Liver (tissue), 9 donors: ENCODE data around the gene FANCI. TPM values are rescaled to one million over a fixed set of nuclear protein-coding genes. Genes with fewer than 3 reads are reported as not detected.

Experiments
- DNase-seq: peaks from one replicate; pipeline ENCODE4 v3.0.0-alpha.2; 2017; ENCODE audit warnings: low spot score
- H3K27ac ChIP-seq, 2 donors: one replicate each; pipeline ENCODE4 v1.7.0; 2013; ENCODE audit warnings: inconsistent platforms in 2 of 2, low read length in 2 of 2, control low read depth in 1 of 2, low read depth in 1 of 2, mild to moderate bottlenecking in 1 of 2
- H3K27me3 ChIP-seq, 4 donors: one replicate each; pipeline versions ENCODE4 v1.6.1 to v1.7.0; 2013; ENCODE audit warnings: low read length in 3 of 4, inconsistent platforms in 1 of 4, mild to moderate bottlenecking in 1 of 4, moderate library complexity in 1 of 4; ENCODE audit not compliant: control insufficient read depth in 4 of 4, insufficient read depth in 4 of 4
- H3K36me3 ChIP-seq, 4 donors: one replicate each; pipeline versions ENCODE4 v1.6.1 to v1.7.0; 2013; ENCODE audit warnings: low read length in 3 of 4, mild to moderate bottlenecking in 3 of 4, low read depth in 1 of 4, moderate library complexity in 1 of 4; ENCODE audit not compliant: control insufficient read depth in 4 of 4, insufficient read depth in 3 of 4
- H3K4me1 ChIP-seq, 4 donors: one replicate each; pipeline versions ENCODE4 v1.6.1 to v1.7.0; 2013; ENCODE audit warnings: low read length in 3 of 4, mild to moderate bottlenecking in 3 of 4, moderate library complexity in 1 of 4; ENCODE audit not compliant: control insufficient read depth in 4 of 4, insufficient read depth in 4 of 4
- H3K4me3 ChIP-seq, 3 donors: one replicate each; pipeline versions ENCODE4 v1.6.1 to v1.7.0; 2013; ENCODE audit warnings: low read length in 3 of 3, control low read depth in 1 of 3, low read depth in 1 of 3, mild to moderate bottlenecking in 1 of 3
- H3K9ac ChIP-seq, 2 donors: one replicate each; pipeline ENCODE4 v1.7.0; 2013; ENCODE audit warnings: low read length in 2 of 2, mild to moderate bottlenecking in 2 of 2, moderate library complexity in 2 of 2, control low read depth in 1 of 2, low read depth in 1 of 2
- H3K9me3 ChIP-seq, 4 donors: one replicate each; pipeline versions ENCODE4 v1.6.1 to v1.7.0; 2013; ENCODE audit warnings: low read length in 3 of 4; ENCODE audit not compliant: control insufficient read depth in 4 of 4
- CTCF ChIP-seq: fragments of 150-350 bp; IDR thresholded peaks from 2 replicates; pipeline ENCODE4 v1.5.1; 2017; ENCODE audit warnings: improper control_type of control experiment, low read depth, low read length; ENCODE audit not compliant: missing input control
- EGR1 ChIP-seq, 2 donors: IDR thresholded peaks; 2 replicates each; pipeline ENCODE4 v1.6.1; 2016 to 2018; ENCODE audit warnings: antibody characterized with exemption in 2 of 2, low read depth in 2 of 2
- FOXA2 ChIP-seq: IDR thresholded peaks from 2 replicates; pipeline ENCODE4 v1.6.1; 2016; ENCODE audit warnings: antibody characterized with exemption
- GABPA ChIP-seq, 2 donors: IDR thresholded peaks in 1 of 2; conservative IDR thresholded peaks in 1 of 2; 2 replicates each; pipeline ENCODE4 v1.6.1; 2016; ENCODE audit warnings: antibody characterized with exemption in 2 of 2, mild to moderate bottlenecking in 1 of 2, moderate library complexity in 1 of 2
- HNF4A ChIP-seq, 2 donors: conservative IDR thresholded peaks; 2 replicates each; pipeline ENCODE4 v1.6.1; 2016; ENCODE audit warnings: antibody characterized with exemption in 2 of 2, mild to moderate bottlenecking in 2 of 2
- HNF4G ChIP-seq: IDR thresholded peaks from 2 replicates; pipeline ENCODE4 v1.6.1; 2016; ENCODE audit warnings: antibody characterized with exemption
- JUND ChIP-seq, 2 donors: IDR thresholded peaks; 2 replicates each; pipeline ENCODE4 v1.6.1; 2016; ENCODE audit warnings: antibody characterized with exemption in 2 of 2
- MAX ChIP-seq: IDR thresholded peaks from 2 replicates; pipeline ENCODE4 v1.6.1; 2016; ENCODE audit warnings: antibody characterized with exemption
- NR2F2 ChIP-seq: IDR thresholded peaks from 2 replicates; pipeline ENCODE4 v1.6.1; 2016; ENCODE audit warnings: antibody characterized with exemption
- RAD21 ChIP-seq, 2 donors: IDR thresholded peaks; 2 replicates each; pipeline ENCODE4 v1.6.1; 2016; ENCODE audit warnings: antibody characterized with exemption in 2 of 2, mild to moderate bottlenecking in 2 of 2
- REST ChIP-seq: IDR thresholded peaks from 2 replicates; pipeline ENCODE4 v1.6.1; 2016; ENCODE audit warnings: antibody characterized with exemption, mild to moderate bottlenecking
- RXRA ChIP-seq, 2 donors: IDR thresholded peaks; 2 replicates each; pipeline ENCODE4 v1.6.1; 2017 to 2018; ENCODE audit warnings: antibody characterized with exemption in 2 of 2, mild to moderate bottlenecking in 1 of 2
- SP1 ChIP-seq: IDR thresholded peaks from 2 replicates; pipeline ENCODE4 v1.6.1; 2018; ENCODE audit warnings: antibody characterized with exemption, mild to moderate bottlenecking
- TAF1 ChIP-seq: conservative IDR thresholded peaks from 2 replicates; pipeline ENCODE4 v1.6.1; 2016; ENCODE audit warnings: antibody characterized with exemption, mild to moderate bottlenecking
- YY1 ChIP-seq: IDR thresholded peaks from 2 replicates; pipeline ENCODE4 v1.6.1; 2016; ENCODE audit warnings: antibody characterized with exemption, mild to moderate bottlenecking
- ZBTB33 ChIP-seq: IDR thresholded peaks from 2 replicates; pipeline ENCODE4 v1.6.1; 2016; ENCODE audit warnings: antibody characterized with exemption
- WGBS: extraction: QIAGEN DNeasy Blood & Tissue Kit; methylation state at CpG from one replicate; pipeline ENCODE4 v1.1.7; 2013; 5-methylcytosine and 5-hydroxymethylcytosine counted together
- polyA plus RNA-seq, 2 donors: library from polyadenylated mRNA; stranded (reverse) in 1 of 2; unstranded in 1 of 2; fragments of 200-250 nt in 1 of 2; fragments of >200 nt in 1 of 2; fragmentation: Nextera tagmentation in 1 of 2; extraction: Ambion mirVana in 1 of 2; gene quantifications; one replicate each; pipeline versions ENCODE4 v1.2.1 to v1.2.3, GENCODE V29; 2013 to 2015
- total RNA-seq, 2 donors: library from RNA; depleted of rRNA; stranded (reverse); fragments of >200 nt; gene quantifications; one replicate each; pipeline ENCODE4 v1.2.3, GENCODE V29; 2014
- TF ChIP-seq, protein P1 (sequence below): IDR thresholded peaks from 2 replicates; pipeline ENCODE4 v1.6.1; 2016; ENCODE audit warnings: antibody characterized with exemption
- donor health status: healthy.
- donor health status: healthy.
- donor health status: healthy.
- donor health status: healthy.
- donor health status: healthy.

The FANCI gene
- total and polyA plus RNA-seq, 4 donors = 1.7 to 41.9 (median 2.3) TPM

DNA sequence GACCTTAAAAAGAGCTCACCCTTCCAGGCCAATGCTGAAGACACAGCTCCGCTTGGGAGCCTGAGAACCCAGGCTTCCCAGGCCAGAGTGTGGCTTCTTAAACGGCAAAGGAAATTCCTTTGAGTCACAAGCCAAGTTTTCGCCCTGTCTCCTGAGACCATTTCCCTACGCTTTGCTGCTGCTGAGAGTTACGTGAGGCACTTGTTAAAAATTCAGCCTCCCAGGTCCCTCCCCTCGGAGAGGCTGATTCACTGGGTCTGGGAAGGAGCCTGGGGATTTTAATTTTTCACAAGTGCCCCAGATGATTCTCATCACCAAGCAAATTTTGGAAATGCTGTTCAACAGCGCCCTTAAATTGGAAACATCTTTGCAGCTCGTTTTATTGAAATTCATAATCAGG lies 47.9 kb upstream of the FANCI start:
- Histone ChIP-seq H3K36me3 (peaks cover 20 to 91% (median 70%) of the 10 kb centered on the region in 4 donors), H3K27ac (no peak overlapping the region), H3K27me3 (no peaks in the 10 kb centered on the region), H3K9me3 (no peaks in the 10 kb centered on the region), H3K4me1 (no peaks in the 10 kb centered on the region), H3K9ac (no peak overlapping the region), H3K4me3 (no peak overlapping the region)
- 80% methylated on average over 8 of the region's 8 CpGs for WGBS
- TF ChIP-seq RAD21 (IDR thresholded peaks at IDR 0.05) (no peak), TAF1 (no peak), HNF4G (no peak), ZBTB33 (no peak), FOXA2 (no peak), MAX (no peak), CTCF (no peak), NR2F2 (no peak), JUND (IDR thresholded peaks at IDR 0.05) (no peak), RXRA (IDR thresholded peaks at IDR 0.05) (no peak), EGR1 (IDR thresholded peaks at IDR 0.05; ENCODE audit: low read depth in 2 of 2) (no peak), REST (no peak), YY1 (no peak), HNF4A (conservative IDR thresholded peaks at IDR 0.05) (no peak), SP1 (no peak)
- TF ChIP-seq, protein P1, sequence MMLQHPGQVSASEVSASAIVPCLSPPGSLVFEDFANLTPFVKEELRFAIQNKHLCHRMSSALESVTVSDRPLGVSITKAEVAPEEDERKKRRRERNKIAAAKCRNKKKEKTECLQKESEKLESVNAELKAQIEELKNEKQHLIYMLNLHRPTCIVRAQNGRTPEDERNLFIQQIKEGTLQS = no peak
- DNase-seq = no peak

DNA sequence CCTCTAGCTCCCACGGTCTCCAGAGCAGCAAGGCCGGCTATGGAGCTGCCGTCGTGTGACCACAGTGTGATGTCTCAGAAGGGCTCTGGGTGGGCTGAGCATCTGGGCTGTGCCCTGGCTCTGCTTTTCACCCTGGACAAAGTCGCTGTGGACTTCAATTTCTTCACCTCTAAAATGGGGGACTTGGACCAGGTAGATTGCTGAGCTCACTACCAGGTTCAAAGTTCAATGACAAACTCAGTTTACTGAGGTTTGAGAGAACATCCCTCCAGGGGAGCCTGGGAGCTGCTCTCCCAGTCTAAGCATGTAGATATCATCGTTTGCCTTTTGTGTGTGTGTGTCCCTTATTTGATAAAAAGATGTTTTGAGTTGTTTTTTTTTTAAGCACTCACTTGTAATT lies 47.5 kb upstream of the FANCI start:
- no peak for TF ChIP-seq HNF4G
- no peak for TF ChIP-seq GABPA (IDR thresholded peaks at IDR 0.05 in 1 of 2, conservative IDR thresholded peaks at IDR 0.05 in 1 of 2)
- TF ChIP-seq CTCF = no peak
- TF ChIP-seq, protein P1 = no peak
- no peak for TF ChIP-seq RXRA (IDR thresholded peaks at IDR 0.05)
- TF ChIP-seq HNF4A (conservative IDR thresholded peaks at IDR 0.05) = peak; percentile 40 to 54
- Histone ChIP-seq H3K36me3 (peaks cover 20 to 87% (median 66%) of the 10 kb centered on the region in 4 donors), H3K4me1 (no peaks in the 10 kb centered on the region), H3K27me3 (no peaks in the 10 kb centered on the region), H3K4me3 (no peak overlapping the region), H3K9ac (no peak overlapping the region), H3K27ac (no peak overlapping the region), H3K9me3 (no peaks in the 10 kb centered on the region)
- DNase-seq = no peak
- 82% methylated on average over 6 of the region's 6 CpGs for WGBS
